Esophagus muscularis mucosa (tissue), 3 donors: ENCODE data around the gene RAP2A.

Experiments
- POLR2A ChIP-seq: fragments of 450-650 bp; IDR thresholded peaks from one replicate; pipeline ENCODE4 v1.6.1; 2017; ENCODE audit warnings: antibody characterized with exemption, moderate library complexity, mild to moderate bottlenecking, low read depth
- TF ChIP-seq, protein P1 (sequence below), 3 experiments: fragments of 200-600 bp in 2 of 3; fragments of 450-650 bp in 1 of 3; sonication (generic) in 2 of 3; IDR thresholded peaks; one replicate each; pipeline ENCODE4 v1.5.1; 2017 to 2019; ENCODE audit warnings: antibody characterized with exemption in 3 of 3, mild to moderate bottlenecking in 2 of 3, moderate library complexity in 1 of 3

DNA sequence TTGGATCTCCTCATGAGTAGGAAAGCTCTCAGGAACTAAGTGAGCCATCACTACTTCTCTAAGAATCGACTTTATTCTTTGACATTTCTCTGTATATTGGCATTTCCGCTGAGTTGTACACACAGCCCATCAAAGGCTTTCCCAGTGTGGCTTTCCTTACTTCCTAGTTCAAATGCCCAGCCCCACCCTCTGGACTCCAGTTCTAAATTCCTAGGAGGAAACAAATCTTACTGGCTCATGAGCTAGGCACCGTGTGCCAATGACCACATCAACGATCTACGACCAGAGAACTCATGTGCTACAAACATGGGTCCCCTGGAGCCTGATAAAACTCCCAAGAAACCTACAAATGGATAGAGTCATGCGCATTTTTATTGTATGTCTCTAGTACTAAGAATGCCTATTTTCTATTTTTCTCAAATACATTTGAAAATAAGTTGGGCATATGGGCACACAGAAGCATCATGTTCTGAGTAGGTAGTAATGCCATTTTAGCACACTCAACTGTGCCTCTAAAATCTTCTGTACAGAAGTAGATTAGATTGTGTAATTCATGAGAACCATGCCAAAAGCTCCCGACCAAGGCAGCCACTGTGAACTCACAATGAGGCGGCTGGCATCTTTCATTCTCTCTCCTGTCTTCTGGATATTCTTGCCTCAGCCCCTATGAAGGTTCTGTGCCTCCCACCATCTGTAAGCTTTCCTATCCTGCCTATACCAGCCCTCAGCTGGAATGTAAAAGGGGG is 10.5 kb upstream of the RAP2A start:
- no peak for TF ChIP-seq POLR2A
- TF ChIP-seq, protein P1, sequence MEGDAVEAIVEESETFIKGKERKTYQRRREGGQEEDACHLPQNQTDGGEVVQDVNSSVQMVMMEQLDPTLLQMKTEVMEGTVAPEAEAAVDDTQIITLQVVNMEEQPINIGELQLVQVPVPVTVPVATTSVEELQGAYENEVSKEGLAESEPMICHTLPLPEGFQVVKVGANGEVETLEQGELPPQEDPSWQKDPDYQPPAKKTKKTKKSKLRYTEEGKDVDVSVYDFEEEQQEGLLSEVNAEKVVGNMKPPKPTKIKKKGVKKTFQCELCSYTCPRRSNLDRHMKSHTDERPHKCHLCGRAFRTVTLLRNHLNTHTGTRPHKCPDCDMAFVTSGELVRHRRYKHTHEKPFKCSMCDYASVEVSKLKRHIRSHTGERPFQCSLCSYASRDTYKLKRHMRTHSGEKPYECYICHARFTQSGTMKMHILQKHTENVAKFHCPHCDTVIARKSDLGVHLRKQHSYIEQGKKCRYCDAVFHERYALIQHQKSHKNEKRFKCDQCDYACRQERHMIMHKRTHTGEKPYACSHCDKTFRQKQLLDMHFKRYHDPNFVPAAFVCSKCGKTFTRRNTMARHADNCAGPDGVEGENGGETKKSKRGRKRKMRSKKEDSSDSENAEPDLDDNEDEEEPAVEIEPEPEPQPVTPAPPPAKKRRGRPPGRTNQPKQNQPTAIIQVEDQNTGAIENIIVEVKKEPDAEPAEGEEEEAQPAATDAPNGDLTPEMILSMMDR (IDR thresholded peaks at IDR 0.05) = no peak
